COLO668 (cell line): Measurements from ENCODE around the gene ZBTB44.
"Not testable (repeated sequence)": the region's sequence is repeated elsewhere in the genome, so short reads cannot be mapped to it uniquely, and the experiment has no call there.

Experiments used
- DNase-seq: peaks from one replicate; lab custom pipeline; 2025; ENCODE audit not compliant: unreplicated experiment; lab: John Stamatoyannopoulos, UW

ZBTB44 gene

GRCh38 chr11:130314750-130315285 lies at the start of gene ZBTB44:
TSS of gene ZBTB44 (minus strand) at chr11:130314917. CDS start at chr11:130261873, 53,044 bp downstream.
- DNase-seq = peak; percentile 92

- no peak for DNase-seq
Observed at GRCh38 chr11:130359419-130359818, 44.7 kb upstream of the ZBTB44 start.

- no peak for DNase-seq
Observed at GRCh38 chr11:130358398-130358797, 43.7 kb upstream of the ZBTB44 start.

GRCh38 chr11:130347261-130347660 lies 32.5 kb upstream of the ZBTB44 start:
- no peak for DNase-seq

- DNase-seq = no peak
Observed at GRCh38 chr11:130344841-130345240, 30.1 kb upstream of the ZBTB44 start.

- no peak for DNase-seq
Observed at GRCh38 chr11:130340671-130341319, 26.1 kb upstream of the ZBTB44 start.

GRCh38 chr11:130338667-130339066 lies 23.9 kb upstream of the ZBTB44 start:
- DNase-seq = no peak

- no peak for DNase-seq
Observed at GRCh38 chr11:130337281-130338089, 22.8 kb upstream of the ZBTB44 start.

- DNase-seq = not testable (repeated sequence)
Observed at GRCh38 chr11:130331397-130331796, 16.7 kb upstream of the ZBTB44 start.

GRCh38 chr11:130330101-130330684 lies 15.5 kb upstream of the ZBTB44 start:
- DNase-seq = no peak

- DNase-seq = no peak
Observed at GRCh38 chr11:130328420-130328819, 13.7 kb upstream of the ZBTB44 start.

GRCh38 chr11:130327716-130328115 lies 13.0 kb upstream of the ZBTB44 start:
- DNase-seq = no peak

GRCh38 chr11:130325691-130326090 lies 11.0 kb upstream of the ZBTB44 start:
- no peak for DNase-seq

- DNase-seq = no peak
Observed at GRCh38 chr11:130323452-130324450, 9.0 kb upstream of the ZBTB44 start.

GRCh38 chr11:130322126-130322525 lies 7.4 kb upstream of the ZBTB44 start:
- no peak for DNase-seq

- DNase-seq = no peak
Observed at GRCh38 chr11:130318031-130318673, 3.4 kb upstream of the ZBTB44 start.

- peak; percentile 77 for DNase-seq
Observed at GRCh38 chr11:130315354-130315970, 745 bp upstream of the ZBTB44 start.

GRCh38 chr11:130314184-130314749 lies 450 bp downstream of the ZBTB44 start:
- peak; percentile 84 for DNase-seq
